Lower lobe of right lung (tissue), 2 donors: ENCODE data around the gene CD84. TPM values are rescaled to one million over a fixed set of nuclear protein-coding genes. Genes with fewer than 3 reads are reported as not detected.

ENCODE experiments used
- ATAC-seq, 2 donors: fragments of 200-7000 bp; cut with Tn5 transposase; one replicate each; pipeline ENCODE4 v1.9.1; 2020 to 2022; ENCODE audit warnings: mild to moderate bottlenecking in 2 of 2, moderate library complexity in 2 of 2
- DNase-seq: peaks from one replicate; pipeline ENCODE4 v3.0.0-alpha.2; 2020
- H3K27ac ChIP-seq: fragments of 200-600 bp; one replicate; pipeline ENCODE4 v1.8.0; 2022
- H3K27me3 ChIP-seq: fragments of 200-600 bp; one replicate; pipeline ENCODE4 v1.8.0; 2022; ENCODE audit warnings: low read depth
- H3K36me3 ChIP-seq: fragments of 200-600 bp; one replicate; pipeline ENCODE4 v1.8.0; 2022; ENCODE audit warnings: mild to moderate bottlenecking
- H3K4me1 ChIP-seq: fragments of 200-600 bp; one replicate; pipeline ENCODE4 v1.8.0; 2022
- H3K4me3 ChIP-seq: fragments of 200-600 bp; one replicate; pipeline ENCODE4 v1.8.0; 2022; ENCODE audit warnings: mild to moderate bottlenecking
- H3K9me3 ChIP-seq: fragments of 200-600 bp; one replicate; pipeline ENCODE4 v1.8.0; 2022
- CTCF ChIP-seq: fragments of 200-600 bp; IDR thresholded peaks from one replicate; pipeline ENCODE4 v1.8.0; 2022; ENCODE audit warnings: antibody characterized with exemption, mild to moderate bottlenecking
- intact Hi-C: fragments of 100-400 bp; cut with DNase I; formaldehyde crosslinking; loops from one replicate; pipeline ENCODE4 v1.11.0; 2022
- total RNA-seq: library from RNA; stranded (reverse); fragmentation: NEBNext Ultra II Directional; extraction: Animal tissue kit (Norgen Biotek cat#: 25700); gene quantifications from one replicate; pipeline ENCODE4 v1.2.1, GENCODE V29; 2021
- donor health status: DM: no; HTN: yes; CAD: no; lungs with severe emphysema.

The CD84 gene
- total RNA-seq, 1 donor from 2014 or later: 24.1 TPM

GRCh38 chr1:160550572-160551034 lies 28.7 kb downstream of the CD84 start:
- ATAC-seq: peak in 1 of 2 donors; percentile 55
- H3K27ac ChIP-seq: no peak overlapping the region
- TF ChIP-seq CTCF: peak; percentile 27
- peaks cover 6% of the 10 kb centered on the region for H3K4me1 ChIP-seq
- no peak overlapping the region for H3K4me3 ChIP-seq
- intact Hi-C loops: no loop called here
- DNase-seq: peak; percentile 62
- peaks cover 18% of the 10 kb centered on the region for H3K36me3 ChIP-seq
- H3K9me3 ChIP-seq: no peaks in the 10 kb centered on the region
- H3K27me3 ChIP-seq: no peaks in the 10 kb centered on the region

GRCh38 chr1:160549665-160550006 lies 29.7 kb downstream of the CD84 start:
- intact Hi-C loops: no loop called here
- no peaks in the 10 kb centered on the region for H3K27me3 ChIP-seq
- no peaks in the 10 kb centered on the region for H3K9me3 ChIP-seq
- H3K27ac ChIP-seq: no peak overlapping the region
- H3K4me1 ChIP-seq: peaks cover 6% of the 10 kb centered on the region
- peaks cover 18% of the 10 kb centered on the region for H3K36me3 ChIP-seq
- TF ChIP-seq CTCF: no peak
- ATAC-seq: no peak
- DNase-seq: no peak
- H3K4me3 ChIP-seq: no peak overlapping the region

GRCh38 chr1:160548960-160549664 lies 30.2 kb downstream of the CD84 start:
- no peaks in the 10 kb centered on the region for H3K9me3 ChIP-seq
- ATAC-seq (no peak), DNase-seq (no peak)
- H3K27me3 ChIP-seq: no peaks in the 10 kb centered on the region
- H3K36me3 ChIP-seq: peaks cover 18% of the 10 kb centered on the region
- peaks cover 6% of the 10 kb centered on the region for H3K4me1 ChIP-seq
- intact Hi-C loops: no loop called here
- H3K27ac ChIP-seq: no peak overlapping the region
- TF ChIP-seq CTCF: no peak
- no peak overlapping the region for H3K4me3 ChIP-seq

- DNase-seq (no peak), ATAC-seq (no peak)
- no peak for TF ChIP-seq CTCF
- Histone ChIP-seq H3K4me1 (peaks cover 6% of the 10 kb centered on the region), H3K27ac (no peak overlapping the region), H3K4me3 (no peak overlapping the region), H3K36me3 (peaks cover 13% of the 10 kb centered on the region), H3K27me3 (no peaks in the 10 kb centered on the region), H3K9me3 (no peaks in the 10 kb centered on the region)
- intact Hi-C loops: no loop called here
Measured at GRCh38 chr1:160548183-160548582, 31.1 kb downstream of the CD84 start.

- H3K27ac ChIP-seq: no peak overlapping the region
- ATAC-seq (no peak), DNase-seq (no peak)
- no peaks in the 10 kb centered on the region for H3K9me3 ChIP-seq
- intact Hi-C loops: no loop called here
- no peak overlapping the region for H3K4me3 ChIP-seq
- no peak for TF ChIP-seq CTCF
- H3K27me3 ChIP-seq: no peaks in the 10 kb centered on the region
- peaks cover 6% of the 10 kb centered on the region for H3K4me1 ChIP-seq
- H3K36me3 ChIP-seq: peaks cover 7% of the 10 kb centered on the region
Measured at GRCh38 chr1:160547422-160547821, 31.9 kb downstream of the CD84 start.
